GM12892 (cell line): ENCODE results near the gene MMAB.

Experiments
- DNase-seq: peaks from one replicate; pipeline ENCODE4 v3.0.0; 2011; ENCODE audit not compliant: insufficient read length
- FAIRE-seq: peaks from 2 replicates; lab custom pipeline; 2011; peaks lifted over from hg19 to GRCh38; lab: Jason Lieb, UNC
- POLR2A ChIP-seq: IDR thresholded peaks from 2 replicates; pipeline ENCODE4 v1.6.1; 2011; ENCODE audit warnings: low read depth, low read length, control low read depth
- POLR2AphosphoS5 ChIP-seq: IDR thresholded peaks from 2 replicates; pipeline ENCODE4 v1.6.1; 2011; ENCODE audit warnings: low read depth, low read length, control low read depth
- TAF1 ChIP-seq: IDR thresholded peaks from 2 replicates; pipeline ENCODE4 v1.6.1; 2011; ENCODE audit warnings: low read depth, mild to moderate bottlenecking, control low read depth, low read length, borderline replicate concordance

Gene MMAB

GRCh38 chr12:109600995-109601394, 27.7 kb upstream of the MMAB start:
- TF ChIP-seq TAF1, result no peak
- no peak for TF ChIP-seq POLR2AphosphoS5
- TF ChIP-seq POLR2A, result no peak

GRCh38 chr12:109600481-109600880, 27.2 kb upstream of the MMAB start:
- no peak for TF ChIP-seq POLR2AphosphoS5
- TF ChIP-seq POLR2A, result no peak
- TF ChIP-seq TAF1, result no peak
- DNase-seq, result no peak
- FAIRE-seq, result no peak

More at GRCh38 chr12:109600995-109601394, 27.7 kb upstream of the MMAB start:
- FAIRE-seq (no peak), DNase-seq (no peak)

GRCh38 chr12:109599087-109599486, 25.8 kb upstream of the MMAB start:
- DNase-seq, result no peak
- FAIRE-seq, result no peak
- TF ChIP-seq POLR2A (no peak), POLR2AphosphoS5 (no peak), TAF1 (no peak)

GRCh38 chr12:109598428-109598854, 25.1 kb upstream of the MMAB start:
- no peak for TF ChIP-seq TAF1
- DNase-seq, result no peak
- FAIRE-seq, result no peak

DNA sequence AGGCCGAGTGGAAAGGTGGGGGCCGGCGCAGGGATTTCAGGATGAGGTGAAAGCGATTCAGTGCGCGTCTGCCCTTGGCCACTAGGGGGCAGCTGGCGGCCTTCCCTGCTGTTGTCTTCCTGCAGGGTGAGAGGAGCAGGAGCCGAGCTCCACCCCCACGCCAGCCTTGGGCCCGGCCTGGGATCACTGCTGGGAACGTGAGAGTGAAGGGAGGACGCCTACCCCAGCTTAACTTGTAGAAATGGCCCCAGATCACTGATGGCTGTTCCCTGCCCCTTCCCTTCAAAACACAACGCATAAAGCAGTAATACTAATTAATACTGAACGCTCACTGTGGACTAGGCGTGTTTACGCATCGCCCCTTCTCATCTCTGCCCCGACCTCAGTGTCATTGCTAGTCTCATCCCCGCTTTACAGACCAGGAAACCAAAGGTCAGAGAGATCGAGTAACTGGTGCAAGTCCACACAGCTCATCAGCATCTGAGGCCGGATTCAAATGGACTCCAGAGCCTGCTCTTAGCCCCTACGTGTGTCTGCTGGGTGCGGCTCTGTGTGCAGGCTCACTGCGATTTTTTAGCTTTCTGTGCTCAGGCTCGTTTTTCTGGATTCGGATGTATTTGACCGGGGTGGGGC, 24.6 kb upstream of the MMAB start:
- peak; percentile 84 for DNase-seq
- FAIRE-seq, result peak; percentile 81

DNA sequence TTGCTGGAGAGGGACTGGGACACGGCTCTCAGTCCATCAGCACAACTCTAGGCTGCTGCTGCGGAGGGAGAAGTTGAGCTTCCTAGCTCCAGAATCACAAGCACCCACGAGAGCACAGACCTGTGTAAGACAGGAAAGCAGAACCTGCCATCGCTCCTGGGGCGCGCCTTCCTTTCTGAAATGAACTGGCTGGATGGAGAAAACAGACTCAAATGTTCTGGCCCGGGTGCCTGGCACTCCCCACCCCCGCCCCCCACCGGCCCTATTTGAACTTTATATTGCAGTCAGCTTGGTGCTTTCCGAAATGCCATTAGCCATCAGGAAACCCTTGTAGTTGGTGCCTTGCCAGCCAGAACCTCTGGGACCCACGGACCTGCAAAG, 24.1 kb upstream of the MMAB start:
- no peak for DNase-seq
- TF ChIP-seq TAF1 (no peak), POLR2A (no peak), POLR2AphosphoS5 (no peak)
- no peak for FAIRE-seq

More for the DNA sequence above, 24.6 kb upstream of the MMAB start:
- TF ChIP-seq POLR2AphosphoS5 (no peak), TAF1 (no peak), POLR2A (no peak)

DNA sequence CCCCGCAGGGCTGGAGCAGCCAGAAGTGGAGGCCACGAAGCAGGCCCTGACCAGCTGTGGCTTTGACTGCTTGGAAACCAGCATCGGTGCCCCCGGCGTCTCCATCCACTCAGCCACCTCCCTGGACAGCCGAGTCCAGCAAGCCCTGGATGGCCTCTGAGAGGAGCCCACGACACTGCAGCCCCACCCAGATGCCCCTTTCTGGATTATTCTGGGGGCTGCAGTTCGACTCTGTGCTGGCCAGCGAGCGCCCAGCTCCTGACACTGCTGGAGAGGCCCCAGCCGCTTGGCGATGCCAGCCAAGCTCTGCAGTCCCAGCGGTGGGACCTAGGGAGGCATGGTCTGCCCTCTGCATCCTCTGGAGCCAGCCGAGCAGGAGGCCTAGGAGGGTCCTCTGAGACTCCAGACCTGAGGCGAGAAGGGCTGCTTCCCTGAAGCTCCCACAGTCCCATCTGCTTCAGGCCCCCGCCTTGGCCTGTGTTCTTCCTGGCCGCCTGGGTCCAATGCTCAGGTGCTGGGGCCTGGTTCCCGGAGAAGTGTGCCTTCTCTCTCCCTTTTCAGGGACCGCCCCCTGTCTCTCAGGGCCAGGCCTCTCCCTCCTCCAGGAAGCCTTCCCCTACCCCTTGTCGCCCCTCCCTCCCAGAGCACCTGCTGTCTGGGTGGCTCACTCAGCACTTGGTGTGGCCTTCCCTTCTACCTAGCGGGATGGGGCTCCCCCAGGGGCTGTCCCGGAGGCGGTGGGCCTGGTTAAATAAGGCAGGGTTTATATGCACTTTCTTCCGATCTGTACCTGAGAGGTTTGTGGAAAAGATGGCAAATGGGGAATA, 23.3 kb upstream of the MMAB start:
- DNase-seq, result no peak
- no peak for FAIRE-seq
- TF ChIP-seq TAF1 (no peak), POLR2AphosphoS5 (no peak), POLR2A (no peak)

DNA sequence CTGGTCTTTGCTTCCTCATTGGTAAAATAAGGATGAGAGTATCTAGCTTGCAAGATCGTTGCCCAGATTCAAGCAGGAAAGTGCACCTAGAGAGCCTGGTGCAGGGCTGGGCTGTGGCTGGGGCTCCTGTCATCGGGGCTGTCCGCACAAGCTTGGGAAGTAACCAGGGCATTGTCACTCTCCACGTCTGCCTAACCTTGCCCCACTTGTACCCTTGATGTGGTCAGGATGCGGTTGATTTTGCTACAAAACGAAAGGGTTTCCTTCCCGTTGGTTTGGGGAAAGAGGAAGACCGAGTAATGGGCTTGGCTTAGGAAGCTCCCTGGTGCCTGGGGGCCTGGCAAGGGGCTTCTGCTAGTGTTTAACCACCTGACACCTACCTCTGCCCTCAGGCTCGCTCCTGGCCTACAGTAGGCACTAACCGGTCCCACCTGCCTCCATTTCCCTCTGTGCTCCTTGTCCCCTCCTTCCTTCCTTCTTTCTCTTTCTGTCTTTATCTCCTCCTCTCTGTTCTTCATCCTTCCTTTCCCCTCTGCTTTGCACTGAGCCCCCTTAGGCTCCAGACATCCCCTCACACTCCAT, 22.1 kb upstream of the MMAB start:
- DNase-seq (no peak), FAIRE-seq (no peak)
- TF ChIP-seq POLR2A (no peak), POLR2AphosphoS5 (no peak), TAF1 (no peak)

DNA sequence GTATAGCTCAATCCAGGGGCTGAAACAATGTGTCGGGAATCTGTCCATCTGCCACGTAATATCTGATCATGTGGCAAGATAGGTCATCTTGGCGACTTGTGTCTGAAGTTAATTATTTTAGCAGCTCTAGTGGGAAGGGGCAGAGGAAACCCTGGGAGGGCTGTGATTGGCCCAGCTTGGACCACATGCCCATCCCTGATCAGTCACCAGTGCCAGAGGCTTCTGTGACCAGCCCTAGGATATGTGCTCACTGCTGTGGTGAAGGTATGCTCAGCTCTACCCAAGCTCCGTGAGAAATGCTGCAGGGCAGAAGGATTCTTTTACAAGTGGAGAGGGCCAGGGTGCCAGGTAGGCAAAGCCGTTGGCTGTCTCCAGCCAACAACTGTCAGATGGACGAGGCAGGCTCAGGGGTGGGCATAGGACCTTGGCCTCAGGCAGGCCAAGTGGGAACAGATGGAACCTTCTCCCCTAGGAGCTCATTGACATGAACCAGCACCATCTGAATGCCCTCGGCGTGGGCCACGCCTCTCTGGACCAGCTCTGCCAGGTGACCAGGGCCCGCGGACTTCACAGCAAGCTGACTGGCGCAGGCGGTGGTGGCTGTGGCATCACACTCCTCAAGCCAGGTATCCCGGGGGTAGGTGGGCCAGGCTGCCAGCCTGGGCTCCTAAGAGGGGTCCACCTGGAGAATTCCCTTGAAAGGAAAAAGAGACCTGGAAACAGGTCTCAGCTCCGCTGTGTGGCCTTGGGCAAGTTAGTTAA, 21.4 kb upstream of the MMAB start:
- FAIRE-seq (no peak), DNase-seq (no peak)
- no peak for TF ChIP-seq POLR2AphosphoS5
- TF ChIP-seq TAF1, result no peak
- no peak for TF ChIP-seq POLR2A

- TF ChIP-seq POLR2A, result no peak
- TF ChIP-seq POLR2AphosphoS5, result no peak
- no peak for TF ChIP-seq TAF1
- FAIRE-seq (no peak), DNase-seq (no peak)
Observed at GRCh38 chr12:109592905-109593272, 19.6 kb upstream of the MMAB start.

- FAIRE-seq, result no peak
- no peak for DNase-seq
- TF ChIP-seq POLR2A (no peak), TAF1 (no peak)
Observed at GRCh38 chr12:109592195-109592904, 19.0 kb upstream of the MMAB start.

GRCh38 chr12:109591041-109591440, 17.7 kb upstream of the MMAB start:
- no peak for FAIRE-seq
- no peak for TF ChIP-seq TAF1
- TF ChIP-seq POLR2A, result no peak
- no peak for TF ChIP-seq POLR2AphosphoS5

More at GRCh38 chr12:109591041-109591440, 17.7 kb upstream of the MMAB start:
- DNase-seq, result no peak
